Measurements from ENCODE around the gene OGFOD2.

The OGFOD2 gene

GRCh38 chr12:122946690-122947341 lies 28.2 kb upstream of the OGFOD2 start:
- ATAC-seq = peak; percentile 87
- no peak for TF ChIP-seq ZFP30 (CRISPR knock-in tag; IDR thresholded peaks at IDR 0.05)
- TF ChIP-seq RARB (CRISPR knock-in tag; IDR thresholded peaks at IDR 0.05) = no peak
- TF ChIP-seq CSRNP3 (CRISPR knock-in tag; IDR thresholded peaks at IDR 0.05) = no peak
- TF ChIP-seq CREB5 (CRISPR knock-in tag; IDR thresholded peaks at IDR 0.05; ENCODE audit: low read depth) = no peak
- no peak for TF ChIP-seq ZC3H10 (CRISPR knock-in tag; IDR thresholded peaks at IDR 0.05)
- no peak for TF ChIP-seq TOX (CRISPR knock-in tag; IDR thresholded peaks at IDR 0.05; ENCODE audit: borderline replicate concordance)
- no peak for TF ChIP-seq PPARA (CRISPR knock-in tag; IDR thresholded peaks at IDR 0.05; ENCODE audit: borderline replicate concordance)
- no peak for TF ChIP-seq TSHZ2 (CRISPR knock-in tag; IDR thresholded peaks at IDR 0.05)
- no peak for TF ChIP-seq TCF4 (CRISPR knock-in tag; IDR thresholded peaks at IDR 0.05; ENCODE audit: borderline replicate concordance)
- TF ChIP-seq ZFP3 (CRISPR knock-in tag; IDR thresholded peaks at IDR 0.05) = no peak
- TF ChIP-seq OSR1 (CRISPR knock-in tag; IDR thresholded peaks at IDR 0.05) = no peak
- TF ChIP-seq BACH2 (CRISPR knock-in tag; IDR thresholded peaks at IDR 0.05; ENCODE audit: borderline replicate concordance) = no peak
- TF ChIP-seq ISL1 (CRISPR knock-in tag; IDR thresholded peaks at IDR 0.05) = no peak
- no peak for TF ChIP-seq ZNF8 (CRISPR knock-in tag; IDR thresholded peaks at IDR 0.05)
- TF ChIP-seq PATZ1 (CRISPR knock-in tag; IDR thresholded peaks at IDR 0.05; ENCODE audit: borderline replicate concordance) = no peak
- TF ChIP-seq ZNF70 (CRISPR knock-in tag; IDR thresholded peaks at IDR 0.05) = no peak
- no peak for TF ChIP-seq CSDC2 (CRISPR knock-in tag; IDR thresholded peaks at IDR 0.05)

- TF ChIP-seq TCF4 (CRISPR knock-in tag; IDR thresholded peaks at IDR 0.05; ENCODE audit: borderline replicate concordance) = no peak
- no peak for ATAC-seq
Measured at GRCh38 chr12:122947352-122947792, 27.7 kb upstream of the OGFOD2 start.

- TF ChIP-seq CSRNP3 (CRISPR knock-in tag; IDR thresholded peaks at IDR 0.05) (no peak), POU6F1 (CRISPR knock-in tag; IDR thresholded peaks at IDR 0.05; ENCODE audit: borderline replicate concordance, low read depth) (no peak), CSDC2 (CRISPR knock-in tag; IDR thresholded peaks at IDR 0.05) (no peak), ZNF565 (CRISPR knock-in tag; conservative IDR thresholded peaks at IDR 0.05; ENCODE audit: low read depth) (no peak), SNAI2 (CRISPR knock-in tag; IDR thresholded peaks at IDR 0.05) (no peak), OSR1 (CRISPR knock-in tag; IDR thresholded peaks at IDR 0.05) (no peak), ZNF8 (CRISPR knock-in tag; IDR thresholded peaks at IDR 0.05) (no peak), ZNF70 (CRISPR knock-in tag; IDR thresholded peaks at IDR 0.05) (no peak), ZFP30 (CRISPR knock-in tag; IDR thresholded peaks at IDR 0.05) (no peak), ESRRG (CRISPR knock-in tag; IDR thresholded peaks at IDR 0.05) (no peak), TSHZ2 (CRISPR knock-in tag; IDR thresholded peaks at IDR 0.05) (no peak), ZFP3 (CRISPR knock-in tag; IDR thresholded peaks at IDR 0.05) (no peak), TCF4 (CRISPR knock-in tag; IDR thresholded peaks at IDR 0.05; ENCODE audit: borderline replicate concordance) (no peak), PATZ1 (CRISPR knock-in tag; IDR thresholded peaks at IDR 0.05; ENCODE audit: borderline replicate concordance) (no peak)
- no peak for ATAC-seq
Measured at GRCh38 chr12:122948605-122949004, 26.4 kb upstream of the OGFOD2 start.
